ENCODE results near the gene CD300LB. TPM values are rescaled to one million over a fixed set of nuclear protein-coding genes. Genes with fewer than 3 reads are reported as not detected.
"Not testable (repeated sequence)": the region's sequence is repeated elsewhere in the genome, so short reads cannot be mapped to it uniquely, and the experiment has no call there.

Gene CD300LB
- total and polyA plus RNA-seq, 10 of the 15 experiments (the other 5 are each of a cell fraction or from before 2014, with no cell fraction given) = 0.08 to 0.57 (median 0.25) TPM; not detected in 4

- FAIRE-seq; H3K36me3 ChIP-seq (ENCODE audit: control insufficient read depth in 2 of 2, insufficient read depth in 2 of 2, low read length in 1 of 2); RAD21 ChIA-PET (ENCODE audit: unreplicated experiment); H3K4me2 ChIP-seq (ENCODE audit: control insufficient read depth, insufficient read depth); SMC1A ChIA-PET (ENCODE audit: uncharacterized antibody, unreplicated experiment); POLR2A ChIA-PET; ATAC-seq; DNase-seq (ENCODE audit: low read depth, low spot score); intact Hi-C loops (cut with micrococcal nuclease; ENCODE audit: unreplicated experiment); H3K4me3 ChIP-seq; H3K79me2 ChIP-seq (ENCODE audit: control insufficient read depth, insufficient read depth, low read length); H3K27me3 ChIP-seq (replicated peaks in 1 of 2; ENCODE audit: control insufficient read depth in 2 of 2, insufficient read depth in 2 of 2, low read length in 1 of 2); H3K27ac ChIP-seq (ENCODE audit: control insufficient read depth, insufficient read depth); CTCF ChIA-PET; in situ Hi-C loops (cut with MboI); H3K4me1 ChIP-seq (ENCODE audit: control insufficient read depth, insufficient read depth, low read length); BruUV-seq (replicated peaks); H2AFZ ChIP-seq (ENCODE audit: control insufficient read depth, low read depth, low read length); H3K9ac ChIP-seq (ENCODE audit: control insufficient read depth, insufficient read depth, low read length); H3K9me3 ChIP-seq (replicated peaks; ENCODE audit: control insufficient read depth, insufficient read depth, low read length); H4K20me1 ChIP-seq (ENCODE audit: control insufficient read depth, insufficient read depth): not testable (repeated sequence)
- WGBS (ENCODE audit: insufficient coverage, insufficient replicate concordance, low lambda C conversion rate, missing lambda C conversion rate) = 25% methylated on average over 5 of the region's 5 CpGs
Observed at GRCh38 chr17:74503949-74504348, 27.3 kb downstream of the CD300LB start.

- RAD21 ChIA-PET (ENCODE audit: unreplicated experiment) = interaction anchor here (1.2 kb wide), 1 partner anchor 124 kb away, joined by 3 read pairs; no protein-coding TSS in a partner anchor
- no TSS peak for BruUV-seq (replicated peaks)
- CTCF ChIA-PET = interaction anchor here (1.4 to 4.2 kb wide), 2 partner anchors 9 to 124 kb away, joined by 7 to 15 read pairs; no protein-coding TSS in a partner anchor
- in situ Hi-C loops (cut with MboI) = no loop called here
- Histone ChIP-seq H3K4me2 (ENCODE audit: control insufficient read depth, insufficient read depth) (no peak overlapping the region), H4K20me1 (ENCODE audit: control insufficient read depth, insufficient read depth) (no peaks in the 10 kb centered on the region), H3K4me1 (ENCODE audit: control insufficient read depth, insufficient read depth, low read length) (no peaks in the 10 kb centered on the region), H3K36me3 (ENCODE audit: control insufficient read depth in 2 of 2, insufficient read depth in 2 of 2, low read length in 1 of 2) (no peaks in the 10 kb centered on the region), H3K79me2 (ENCODE audit: control insufficient read depth, insufficient read depth, low read length) (no peaks in the 10 kb centered on the region), H3K27me3 (replicated peaks in 1 of 2; ENCODE audit: control insufficient read depth in 2 of 2, insufficient read depth in 2 of 2, low read length in 1 of 2) (no peaks in the 10 kb centered on the region), H3K4me3 (no peak overlapping the region), H3K27ac (ENCODE audit: control insufficient read depth, insufficient read depth) (no peak overlapping the region), H2AFZ (ENCODE audit: control insufficient read depth, low read depth, low read length) (no peak overlapping the region), H3K9me3 (replicated peaks; ENCODE audit: control insufficient read depth, insufficient read depth, low read length) (no peaks in the 10 kb centered on the region), H3K9ac (ENCODE audit: control insufficient read depth, insufficient read depth, low read length) (no peak overlapping the region)
- ATAC-seq (no peak), DNase-seq (ENCODE audit: low read depth, low spot score) (no peak), FAIRE-seq (no peak)
- SMC1A ChIA-PET (ENCODE audit: uncharacterized antibody, unreplicated experiment) = interaction anchor here (1.2 to 1.6 kb wide), 3 partner anchors 9 to 28 kb away, joined by 3 read pairs; partner anchors contain the start of gene CD300LB
- POLR2A ChIA-PET = interaction anchor here (0.8 kb wide), 1 partner anchor 10 kb away, joined by 4 read pairs; no protein-coding TSS in a partner anchor
- intact Hi-C loops (cut with micrococcal nuclease; ENCODE audit: unreplicated experiment) = no loop called here
- WGBS (ENCODE audit: insufficient coverage, insufficient replicate concordance, low lambda C conversion rate, missing lambda C conversion rate) = 45% methylated on average over 6 of the region's 6 CpGs
- TF ChIP-seq MEF2B (IDR thresholded peaks at IDR 0.05; ENCODE audit: partially characterized antibody, poor library complexity, severe bottlenecking) (no peak), ATF2 (IDR thresholded peaks at IDR 0.05; ENCODE audit: low read length) (no peak), BHLHE40 (IDR thresholded peaks at IDR 0.05; ENCODE audit: borderline replicate concordance in 1 of 2, low read depth in 2 of 2, low read length in 1 of 2) (no peak), REST (IDR thresholded peaks at IDR 0.05; ENCODE audit: low read depth, low read length) (no peak), ZNF622 (IDR thresholded peaks at IDR 0.05) (no peak), LARP7 (IDR thresholded peaks at IDR 0.05) (no peak), RFX5 (IDR thresholded peaks at IDR 0.05; ENCODE audit: low read depth, low read length) (no peak), ATF3 (IDR thresholded peaks at IDR 0.05; ENCODE audit: borderline replicate concordance, extremely low read depth, low read depth, low read length) (no peak), NFYA (IDR thresholded peaks at IDR 0.05; ENCODE audit: borderline replicate concordance, low read depth, low read length) (no peak), SRF (IDR thresholded peaks at IDR 0.05; ENCODE audit: low read depth in 2 of 2, low read length in 2 of 2) (no peak), JUND (IDR thresholded peaks at IDR 0.05; ENCODE audit: low read depth, low read length) (no peak), SIX5 (IDR thresholded peaks at IDR 0.05; ENCODE audit: low read depth, low read length, severe bottlenecking) (no peak)
Observed at GRCh38 chr17:74502861-74503260, 28.4 kb downstream of the CD300LB start.

Data from GM12878 (cell line).